Endothelial cell of umbilical vein (primary cell): ENCODE results near the gene HSPG2. TPM values are rescaled to one million over a fixed set of nuclear protein-coding genes. Genes with fewer than 3 reads are reported as not detected.

Experiments used
- BruUV-seq: library from RNA; stranded (reverse); fragments of 400-500 nt; replicated peaks from 2 replicates; lab custom pipeline; 2021; lab: Mats Ljungman, UMichigan
- CTCF ChIA-PET: fragments of 300-600, 350-600 bp; sonication (Branson Sonifier 250); formaldehyde crosslinking; loops from one replicate; lab custom pipeline; 2021; ENCODE audit warnings: antibody characterized with exemption, inconsistent platforms; lab: Charles Lee
- POLR2A ChIA-PET: fragments of 300-600, 350-600 bp; sonication (Branson Sonifier 250); formaldehyde crosslinking; loops from one replicate; lab custom pipeline; 2021; ENCODE audit warnings: antibody characterized with exemption, inconsistent platforms; lab: Charles Lee
- DNase-seq: peaks from one replicate; pipeline ENCODE4 v3.0.0-alpha.2; 2011; ENCODE audit warnings: low read depth, low spot score
- FAIRE-seq: peaks from 2 replicates; lab custom pipeline; 2011; peaks lifted over from hg19 to GRCh38; lab: Jason Lieb, UNC
- H2AFZ ChIP-seq: 2 replicates; pipeline ENCODE4 v1.6.0; 2012; ENCODE audit warnings: low read depth, low read length, control low read depth, inconsistent platforms
- H3K27ac ChIP-seq: 2 replicates; pipeline ENCODE4 v1.5.1; 2011; ENCODE audit warnings: low read depth, mild to moderate bottlenecking, control low read depth, low read length, moderate library complexity; ENCODE audit not compliant: insufficient read depth
- H3K27me3 ChIP-seq, 2 experiments: 2 replicates each; pipeline versions ENCODE4 v1.6.0 to v1.6.1; 2011; ENCODE audit warnings: low read length in 2 of 2, mixed read lengths in 1 of 2; ENCODE audit not compliant: control insufficient read depth in 2 of 2, insufficient read depth in 2 of 2
- H3K36me3 ChIP-seq, 2 experiments: 2 replicates in 1 of 2; 3 replicates in 1 of 2; pipeline ENCODE4 v1.5.1; 2011; ENCODE audit warnings: low read length in 2 of 2, mild to moderate bottlenecking in 1 of 2, moderate library complexity in 1 of 2; ENCODE audit not compliant: control insufficient read depth in 2 of 2, insufficient read depth in 2 of 2; ENCODE audit errors: extremely low read depth in 1 of 2
- H3K4me1 ChIP-seq: 3 replicates; pipeline ENCODE4 v1.5.1; 2011; ENCODE audit warnings: mild to moderate bottlenecking, low read length; ENCODE audit not compliant: control insufficient read depth, insufficient read depth; ENCODE audit errors: extremely low read depth
- H3K4me2 ChIP-seq: 2 replicates; pipeline ENCODE4 v1.6.1; 2011; ENCODE audit warnings: low read length, control low read depth, mixed read lengths; ENCODE audit not compliant: insufficient read depth
- H3K4me3 ChIP-seq, 3 experiments: fragments of 200-600 bp in 1 of 3; sonication (generic), shearing (Covaris generic) in 1 of 3; replicated peaks in 1 of 3; 2 replicates each; pipeline ENCODE4 v1.5.1; 2011 to 2016; ENCODE audit warnings: control low read depth in 3 of 3, low read length in 3 of 3, mild to moderate bottlenecking in 2 of 3, inconsistent platforms in 1 of 3, low read depth in 1 of 3, moderate library complexity in 1 of 3; ENCODE audit not compliant: insufficient read depth in 1 of 3
- H3K79me2 ChIP-seq: 2 replicates; pipeline ENCODE4 v1.6.0; 2012; ENCODE audit warnings: low read length, inconsistent platforms; ENCODE audit not compliant: control insufficient read depth, insufficient read depth
- H3K9ac ChIP-seq: replicated peaks from 2 replicates; pipeline ENCODE3; 2011; ENCODE audit warnings: low read length, control low read depth; ENCODE audit not compliant: insufficient read depth; ENCODE audit errors: extremely low read depth
- H3K9me1 ChIP-seq: replicated peaks from 3 replicates; pipeline ENCODE4 v1.6.0; 2011; ENCODE audit warnings: mild to moderate bottlenecking, low read length; ENCODE audit not compliant: control insufficient read depth, insufficient read depth; ENCODE audit errors: extremely low read depth
- H3K9me3 ChIP-seq: replicated peaks from 2 replicates; pipeline ENCODE4 v1.5.1; 2012; ENCODE audit warnings: low read length, inconsistent platforms; ENCODE audit not compliant: control insufficient read depth, insufficient read depth
- H4K20me1 ChIP-seq: replicated peaks from 2 replicates; pipeline ENCODE3; 2011; ENCODE audit warnings: mild to moderate bottlenecking, low read length; ENCODE audit not compliant: control insufficient read depth, insufficient read depth; ENCODE audit errors: extremely low read depth
- EZH2 ChIP-seq: IDR thresholded peaks from 2 replicates; pipeline ENCODE4 v1.6.1; 2012; ENCODE audit warnings: borderline replicate concordance, low read depth, mild to moderate bottlenecking, moderate library complexity, low read length, inconsistent platforms; ENCODE audit not compliant: severe bottlenecking
- FOS ChIP-seq: IDR thresholded peaks from 2 replicates; pipeline ENCODE4 v1.6.1; 2011; ENCODE audit warnings: mild to moderate bottlenecking, low read length, moderate library complexity, borderline replicate concordance; ENCODE audit not compliant: insufficient read depth
- GATA2 ChIP-seq: IDR thresholded peaks from 2 replicates; pipeline ENCODE4 v1.7.0; 2011; ENCODE audit warnings: low read depth, mild to moderate bottlenecking, moderate library complexity, mixed read lengths, low read length; ENCODE audit not compliant: insufficient read length, insufficient read depth
- JUN ChIP-seq: IDR thresholded peaks from 2 replicates; pipeline ENCODE4 v1.6.1; 2011; ENCODE audit warnings: borderline replicate concordance, low read depth; ENCODE audit not compliant: insufficient read length, insufficient read depth
- MYC ChIP-seq: IDR thresholded peaks from one replicate; pipeline ENCODE4 v1.6.1; 2011; ENCODE audit warnings: mild to moderate bottlenecking, low read depth, low read length
- POLR2A ChIP-seq: IDR thresholded peaks from 2 replicates; pipeline ENCODE4 v1.6.1; 2012; ENCODE audit warnings: low read depth, mild to moderate bottlenecking, control low read depth, low read length
- POLR2AphosphoS5 ChIP-seq: IDR thresholded peaks from 2 replicates; pipeline ENCODE4 v1.6.1; 2012; ENCODE audit warnings: low read depth, mild to moderate bottlenecking, control low read depth, low read length, moderate library complexity; ENCODE audit not compliant: insufficient read depth
- dilution Hi-C: fragments of 300-500 bp; cut with MboI; formaldehyde crosslinking; loops from one replicate; pipeline ENCODE4 v1.15.0; 2019; ENCODE audit warnings: low sequenced_read_pairs; ENCODE audit not compliant: extremely low pct_ligation_motif_present
- intact Hi-C: fragments of 100-400 bp; cut with micrococcal nuclease; formaldehyde crosslinking; loops from one replicate; pipeline ENCODE4 v1.10.0; 2022
- polyA plus RNA-seq, 4 experiments: library from polyadenylated mRNA; depleted of rRNA in 3 of 4; stranded (reverse) in 3 of 4; unstranded in 1 of 4; fragments of >200 nt; gene quantifications; 2 replicates each; pipeline versions ENCODE4 v1.2.1 to v1.2.3, GENCODE V29; 2011 to 2012; ENCODE audit warnings: missing spikeins in 1 of 4
- total RNA-seq: library from RNA; stranded (reverse); gene quantifications from 2 replicates; pipeline ENCODE4 v1.2.3, GENCODE V29; 2021
- TF ChIP-seq, protein P1 (sequence below), 2 donors: IDR thresholded peaks; 1 replicate in 1 of 2; 2 replicates in 1 of 2; pipeline ENCODE4 v1.5.1; 2011; ENCODE audit warnings: low read length in 2 of 2, mild to moderate bottlenecking in 2 of 2, moderate library complexity in 2 of 2, control low read depth in 1 of 2, inconsistent platforms in 1 of 2, low read depth in 1 of 2; ENCODE audit not compliant: insufficient read depth in 1 of 2; ENCODE audit errors: extremely low read depth in 1 of 2
- TF ChIP-seq, protein P2 (sequence below): IDR thresholded peaks from 2 replicates; pipeline ENCODE4 v1.6.1; 2011; ENCODE audit not compliant: insufficient read depth, insufficient read length

The HSPG2 gene
- total and polyA plus RNA-seq, 2 donors (not counting 3 experiments of a cell fraction or from before 2014, with no cell fraction given) = 734 to 3,499 TPM

DNA sequence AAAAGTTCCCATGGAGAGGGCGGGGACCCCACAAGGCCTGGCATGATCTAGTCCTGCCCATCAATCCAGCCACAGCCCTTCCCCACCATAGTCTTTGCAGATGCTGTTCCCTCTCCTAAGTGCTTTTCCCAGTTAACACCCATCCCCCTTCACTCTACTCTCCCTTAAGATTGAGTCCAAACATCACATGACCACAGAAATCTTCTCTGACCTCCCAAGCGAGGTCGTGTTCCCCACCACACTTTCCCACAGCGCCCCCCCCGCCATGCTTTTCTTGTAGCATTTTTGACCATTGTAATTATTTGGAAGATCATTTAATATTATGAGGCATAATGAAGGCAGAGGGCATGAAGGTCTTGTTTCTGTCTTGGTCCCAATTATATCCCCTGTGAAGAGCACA is 4.3 kb upstream of the HSPG2 start:
- Histone ChIP-seq H3K27me3 (no peaks in the 10 kb centered on the region), H3K9me1 (no peaks in the 10 kb centered on the region), H3K9me3 (no peaks in the 10 kb centered on the region), H4K20me1 (no peaks in the 10 kb centered on the region), H3K9ac (no peak overlapping the region), H3K4me1 (peaks cover 57% of the 10 kb centered on the region), H3K36me3 (no peaks in the 10 kb centered on the region), H3K4me3 (no peak overlapping the region), H3K4me2 (no peak overlapping the region), H3K79me2 (peaks cover 8% of the 10 kb centered on the region), H2AFZ (no peak overlapping the region), H3K27ac (no peak overlapping the region)
- dilution Hi-C loops = no loop called here
- no peak for TF ChIP-seq EZH2
- FAIRE-seq = no peak
- no TSS peak for BruUV-seq
- CTCF ChIA-PET = no interaction called here
- no peak for DNase-seq
- intact Hi-C loops = no loop called here
- POLR2A ChIA-PET = no interaction called here

DNA sequence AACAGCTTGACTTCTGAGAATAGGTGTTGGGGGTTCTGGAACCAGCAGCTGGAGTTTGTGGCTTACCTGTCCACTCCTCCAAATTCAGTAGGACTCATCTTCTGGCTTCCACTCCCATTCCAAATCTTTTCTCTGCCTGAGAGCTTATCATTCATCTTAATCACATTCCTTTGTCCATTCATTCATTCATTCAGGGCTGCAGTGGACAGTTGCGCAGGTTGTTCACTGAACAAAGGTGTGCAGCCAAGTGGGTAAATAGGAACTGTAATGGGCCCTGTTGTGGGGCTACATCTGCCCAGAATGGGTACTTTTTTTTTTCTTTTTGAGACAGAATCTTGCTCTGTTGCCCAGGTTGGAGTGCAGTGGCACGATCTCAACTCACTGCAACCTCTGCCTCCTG is 3.4 kb upstream of the HSPG2 start:
- POLR2A ChIA-PET = interaction anchor here (1.0 to 1.4 kb wide), 3 partner anchors 9 to 31 kb away, joined by 3 to 6 read pairs (median 3); no protein-coding TSS in a partner anchor
- peak overlapping the region; percentile 0 for H3K4me2 ChIP-seq
- no peak overlapping the region for H2AFZ ChIP-seq
- DNase-seq (no peak), FAIRE-seq (no peak)
- peak overlapping the region; percentile 98 for H3K27ac ChIP-seq
- intact Hi-C loops (no loop called here), dilution Hi-C loops (no loop called here)
- CTCF ChIA-PET = interaction anchor here (0.9 to 2.8 kb wide), 11 partner anchors 9 to 476 kb away, joined by 4 to 39 read pairs (median 11); no protein-coding TSS in a partner anchor
- BruUV-seq = no TSS peak
- H3K36me3 ChIP-seq = peaks cover 0 to 1% of the 10 kb centered on the region in 2 experiments
- peaks cover 17% of the 10 kb centered on the region for H3K79me2 ChIP-seq
- H3K4me3 ChIP-seq = no peak overlapping the region
- no peaks in the 10 kb centered on the region for H4K20me1 ChIP-seq
- H3K9me1 ChIP-seq = no peaks in the 10 kb centered on the region
- no peaks in the 10 kb centered on the region for H3K9me3 ChIP-seq
- TF ChIP-seq POLR2A (no peak), EZH2 (no peak), MYC (no peak), FOS (no peak), GATA2 (no peak), JUN (no peak), POLR2AphosphoS5 (no peak)
- TF ChIP-seq, protein P1, sequence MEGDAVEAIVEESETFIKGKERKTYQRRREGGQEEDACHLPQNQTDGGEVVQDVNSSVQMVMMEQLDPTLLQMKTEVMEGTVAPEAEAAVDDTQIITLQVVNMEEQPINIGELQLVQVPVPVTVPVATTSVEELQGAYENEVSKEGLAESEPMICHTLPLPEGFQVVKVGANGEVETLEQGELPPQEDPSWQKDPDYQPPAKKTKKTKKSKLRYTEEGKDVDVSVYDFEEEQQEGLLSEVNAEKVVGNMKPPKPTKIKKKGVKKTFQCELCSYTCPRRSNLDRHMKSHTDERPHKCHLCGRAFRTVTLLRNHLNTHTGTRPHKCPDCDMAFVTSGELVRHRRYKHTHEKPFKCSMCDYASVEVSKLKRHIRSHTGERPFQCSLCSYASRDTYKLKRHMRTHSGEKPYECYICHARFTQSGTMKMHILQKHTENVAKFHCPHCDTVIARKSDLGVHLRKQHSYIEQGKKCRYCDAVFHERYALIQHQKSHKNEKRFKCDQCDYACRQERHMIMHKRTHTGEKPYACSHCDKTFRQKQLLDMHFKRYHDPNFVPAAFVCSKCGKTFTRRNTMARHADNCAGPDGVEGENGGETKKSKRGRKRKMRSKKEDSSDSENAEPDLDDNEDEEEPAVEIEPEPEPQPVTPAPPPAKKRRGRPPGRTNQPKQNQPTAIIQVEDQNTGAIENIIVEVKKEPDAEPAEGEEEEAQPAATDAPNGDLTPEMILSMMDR (IDR thresholded peaks at IDR 0.05; ENCODE audit: extremely low read depth in 1 of 2, insufficient read depth in 1 of 2, low read depth in 1 of 2, low read length in 2 of 2) = no peak
- TF ChIP-seq, protein P2, sequence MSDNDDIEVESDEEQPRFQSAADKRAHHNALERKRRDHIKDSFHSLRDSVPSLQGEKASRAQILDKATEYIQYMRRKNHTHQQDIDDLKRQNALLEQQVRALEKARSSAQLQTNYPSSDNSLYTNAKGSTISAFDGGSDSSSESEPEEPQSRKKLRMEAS = no peak
- H3K27me3 ChIP-seq = no peaks in the 10 kb centered on the region
- no peak overlapping the region for H3K9ac ChIP-seq
- H3K4me1 ChIP-seq = peaks cover 57% of the 10 kb centered on the region
